Breast epithelium (tissue), 4 donors: ENCODE results near the gene UNC50. TPM values are rescaled to one million over a fixed set of nuclear protein-coding genes. Genes with fewer than 3 reads are reported as not detected.

Experiments used
- DNase-seq, 2 donors: peaks; one replicate each; pipeline ENCODE4 v3.0.0-alpha.2; 2019; ENCODE audit warnings: low spot score in 2 of 2
- H3K27ac ChIP-seq, 2 donors: fragments of 200-600 bp; sonication (generic) in 1 of 2; one replicate each; pipeline ENCODE4 v1.5.1; 2016 to 2019; ENCODE audit warnings: mild to moderate bottlenecking in 1 of 2
- H3K27me3 ChIP-seq, 2 donors: fragments of 200-600 bp; sonication (generic) in 1 of 2; one replicate each; pipeline versions ENCODE4 v1.5.1 to v1.6.0; 2017 to 2019; ENCODE audit warnings: control low read depth in 1 of 2, mild to moderate bottlenecking in 1 of 2
- H3K36me3 ChIP-seq: fragments of 200-600 bp; one replicate; pipeline ENCODE4 v1.5.1; 2019
- H3K4me1 ChIP-seq, 2 donors: fragments of 200-600 bp; sonication (generic); one replicate each; pipeline ENCODE4 v1.5.1; 2016 to 2019; ENCODE audit warnings: control low read depth in 1 of 2
- H3K4me3 ChIP-seq, 3 donors: fragments of 200-600 bp; sonication (generic); 1 replicate in 2 of 3; 2 replicates in 1 of 3; pipeline ENCODE4 v1.5.1; 2016 to 2019; ENCODE audit warnings: mild to moderate bottlenecking in 3 of 3, moderate library complexity in 2 of 3
- H3K9me3 ChIP-seq, 2 donors: fragments of 200-600 bp; sonication (generic) in 1 of 2; one replicate each; pipeline ENCODE4 v1.5.1; 2016 to 2019; ENCODE audit warnings: control low read depth in 1 of 2
- POLR2A ChIP-seq: fragments of 450-650 bp; IDR thresholded peaks from one replicate; pipeline ENCODE4 v1.6.1; 2016; ENCODE audit warnings: antibody characterized with exemption, mild to moderate bottlenecking, moderate library complexity
- POLR2AphosphoS5 ChIP-seq, 3 donors: sonication (generic); formaldehyde crosslinking; IDR thresholded peaks; one replicate each; pipeline ENCODE4 v1.6.1; 2017; ENCODE audit warnings: antibody characterized with exemption in 3 of 3
- intact Hi-C: fragments of 100-400 bp; cut with DNase I; formaldehyde crosslinking; loops from one replicate; pipeline ENCODE4 v1.15.1; 2023; ENCODE audit warnings: low total_unique reads
- total RNA-seq, 3 donors: library from RNA; depleted of rRNA; stranded (reverse); fragments of >200 nt; gene quantifications; one replicate each; pipeline ENCODE4 v1.1.0, GENCODE V29; 2016
- TF ChIP-seq, protein P1 (sequence below), 3 donors: fragments of 450-650 bp; IDR thresholded peaks; one replicate each; pipeline ENCODE4 v1.5.1; 2016 to 2017; ENCODE audit warnings: antibody characterized with exemption in 3 of 3, mild to moderate bottlenecking in 3 of 3, moderate library complexity in 3 of 3

The UNC50 gene
- total RNA-seq, 3 donors from 2014 or later: 51.8 to 75.2 (median 67.4) TPM

GRCh38 chr2:98561018-98561417, 47.4 kb upstream of the UNC50 start:
- no peak overlapping the region for H3K4me3 ChIP-seq
- TF ChIP-seq, protein P1, sequence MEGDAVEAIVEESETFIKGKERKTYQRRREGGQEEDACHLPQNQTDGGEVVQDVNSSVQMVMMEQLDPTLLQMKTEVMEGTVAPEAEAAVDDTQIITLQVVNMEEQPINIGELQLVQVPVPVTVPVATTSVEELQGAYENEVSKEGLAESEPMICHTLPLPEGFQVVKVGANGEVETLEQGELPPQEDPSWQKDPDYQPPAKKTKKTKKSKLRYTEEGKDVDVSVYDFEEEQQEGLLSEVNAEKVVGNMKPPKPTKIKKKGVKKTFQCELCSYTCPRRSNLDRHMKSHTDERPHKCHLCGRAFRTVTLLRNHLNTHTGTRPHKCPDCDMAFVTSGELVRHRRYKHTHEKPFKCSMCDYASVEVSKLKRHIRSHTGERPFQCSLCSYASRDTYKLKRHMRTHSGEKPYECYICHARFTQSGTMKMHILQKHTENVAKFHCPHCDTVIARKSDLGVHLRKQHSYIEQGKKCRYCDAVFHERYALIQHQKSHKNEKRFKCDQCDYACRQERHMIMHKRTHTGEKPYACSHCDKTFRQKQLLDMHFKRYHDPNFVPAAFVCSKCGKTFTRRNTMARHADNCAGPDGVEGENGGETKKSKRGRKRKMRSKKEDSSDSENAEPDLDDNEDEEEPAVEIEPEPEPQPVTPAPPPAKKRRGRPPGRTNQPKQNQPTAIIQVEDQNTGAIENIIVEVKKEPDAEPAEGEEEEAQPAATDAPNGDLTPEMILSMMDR (IDR thresholded peaks at IDR 0.05): no peak
- TF ChIP-seq POLR2A (no peak), POLR2AphosphoS5 (IDR thresholded peaks at IDR 0.05) (no peak)
- no peak overlapping the region for H3K27ac ChIP-seq
- H3K27me3 ChIP-seq: no peaks in the 10 kb centered on the region
- H3K4me1 ChIP-seq: no peaks in the 10 kb centered on the region
- no peaks in the 10 kb centered on the region for H3K9me3 ChIP-seq
- no peak for DNase-seq
- intact Hi-C loops: no loop called here
- H3K36me3 ChIP-seq: peaks cover 9% of the 10 kb centered on the region

- peak overlapping the region in 1 of 2 donors; percentile 29 for H3K27ac ChIP-seq
- no peaks in the 10 kb centered on the region for H3K9me3 ChIP-seq
- H3K4me1 ChIP-seq: no peaks in the 10 kb centered on the region
- peaks cover 9% of the 10 kb centered on the region for H3K36me3 ChIP-seq
- intact Hi-C loops: no loop called here
- no peaks in the 10 kb centered on the region for H3K27me3 ChIP-seq
- TF ChIP-seq, protein P1 (IDR thresholded peaks at IDR 0.05): no peak
- TF ChIP-seq POLR2AphosphoS5 (IDR thresholded peaks at IDR 0.05) (no peak), POLR2A (no peak)
- H3K4me3 ChIP-seq: no peak overlapping the region
- DNase-seq: no peak
Observed at GRCh38 chr2:98561902-98562695, 46.3 kb upstream of the UNC50 start.

DNA sequence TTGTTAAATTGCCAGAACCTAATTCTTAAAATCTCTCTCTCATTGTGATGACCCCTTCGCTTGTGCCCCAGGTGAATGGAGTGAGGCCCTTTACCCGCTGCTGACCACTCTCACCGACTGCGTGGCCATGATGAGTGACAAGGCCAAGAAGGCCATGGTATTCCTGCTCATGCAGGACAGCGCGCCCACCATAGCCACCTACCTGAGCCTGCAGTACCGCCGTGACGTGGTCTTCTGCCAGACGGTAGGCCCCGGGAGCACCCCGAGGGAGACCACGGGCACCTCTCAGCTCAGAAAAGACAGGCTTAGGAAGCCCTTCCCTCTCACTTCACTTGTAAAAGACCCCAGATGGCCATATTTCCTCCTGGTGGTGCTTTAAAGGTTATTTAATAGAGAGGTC, 45.0 kb upstream of the UNC50 start:
- Histone ChIP-seq H3K4me1 (no peaks in the 10 kb centered on the region), H3K27me3 (no peaks in the 10 kb centered on the region), H3K4me3 (no peak overlapping the region), H3K27ac (no peak overlapping the region), H3K9me3 (no peaks in the 10 kb centered on the region), H3K36me3 (peaks cover 9% of the 10 kb centered on the region)
- no peak for DNase-seq
- intact Hi-C loops: no loop called here
- TF ChIP-seq POLR2AphosphoS5 (IDR thresholded peaks at IDR 0.05) (no peak), POLR2A (no peak)
- TF ChIP-seq, protein P1 (IDR thresholded peaks at IDR 0.05): no peak

DNA sequence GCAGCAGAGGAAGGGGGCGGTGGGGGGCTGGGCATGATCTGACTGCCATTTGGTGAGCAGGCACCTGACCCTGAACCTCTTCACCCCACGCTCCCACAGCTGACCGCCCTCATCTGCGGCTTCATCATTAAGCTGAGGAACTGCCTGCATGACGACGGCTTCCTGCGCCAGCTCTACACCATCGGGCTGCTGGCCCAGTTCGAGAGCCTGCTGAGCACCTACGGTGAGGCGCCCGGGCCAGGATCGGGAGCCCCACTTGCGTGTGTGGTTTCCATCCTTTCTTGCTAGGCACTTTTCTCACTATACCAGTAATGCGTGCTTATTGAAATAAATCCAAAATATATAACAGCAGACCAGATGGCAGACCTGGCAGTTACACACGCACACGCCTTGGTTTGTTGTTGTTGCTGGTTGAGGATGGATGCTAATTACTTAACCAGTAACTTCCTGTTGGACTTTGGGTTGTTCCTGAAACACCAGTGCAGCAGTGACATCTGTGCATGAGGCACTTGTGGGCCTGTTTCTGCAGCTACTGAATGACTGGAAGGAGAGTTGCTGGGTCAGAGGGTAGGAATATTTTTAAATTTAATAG, 43.8 kb upstream of the UNC50 start:
- H3K4me3 ChIP-seq: no peak overlapping the region
- H3K9me3 ChIP-seq: no peaks in the 10 kb centered on the region
- H3K27me3 ChIP-seq: no peaks in the 10 kb centered on the region
- peaks cover 9% of the 10 kb centered on the region for H3K36me3 ChIP-seq
- no peak for DNase-seq
- intact Hi-C loops: no loop called here
- H3K4me1 ChIP-seq: no peaks in the 10 kb centered on the region
- no peak overlapping the region for H3K27ac ChIP-seq
- TF ChIP-seq, protein P1 (IDR thresholded peaks at IDR 0.05): no peak
- TF ChIP-seq POLR2AphosphoS5 (IDR thresholded peaks at IDR 0.05) (no peak), POLR2A (no peak)

GRCh38 chr2:98565286-98565860, 43.0 kb upstream of the UNC50 start:
- H3K4me1 ChIP-seq: no peaks in the 10 kb centered on the region
- H3K9me3 ChIP-seq: no peaks in the 10 kb centered on the region
- no peak overlapping the region for H3K4me3 ChIP-seq
- H3K36me3 ChIP-seq: peaks cover 9% of the 10 kb centered on the region
- TF ChIP-seq POLR2A (no peak), POLR2AphosphoS5 (IDR thresholded peaks at IDR 0.05) (no peak)
- TF ChIP-seq, protein P1 (IDR thresholded peaks at IDR 0.05): no peak
- intact Hi-C loops: no loop called here
- DNase-seq: no peak
- no peaks in the 10 kb centered on the region for H3K27me3 ChIP-seq
- H3K27ac ChIP-seq: no peak overlapping the region
